Activated CD8-positive, alpha-beta memory T cell treated with anti-CD3 and anti-CD28 coated beads for 48 hours (primary cell): Measurements from ENCODE around the gene ZNF546.
A peak's percentile ranks its signal among the peaks of the same experiment; 100 is the strongest.
"Not testable (repeated sequence)": the region's sequence is repeated elsewhere in the genome, so short reads cannot be mapped to it uniquely, and the experiment has no call there.

Experiments
- DNase-seq, 3 experiments: peaks; one replicate each; pipeline ENCODE4 v3.0.0-alpha.2; 2020; ENCODE audit warnings: low read depth in 2 of 3, low spot score in 2 of 3

Gene ZNF546

GRCh38 chr19:39983695-39984300 lies 13.1 kb upstream of the ZNF546 start:
- no peak for DNase-seq

- DNase-seq = no peak
Observed at GRCh38 chr19:39986643-39987042, 10.2 kb upstream of the ZNF546 start.

GRCh38 chr19:39987167-39987566 lies 9.7 kb upstream of the ZNF546 start:
- DNase-seq = no peak

GRCh38 chr19:39987596-39987995 lies 9.3 kb upstream of the ZNF546 start:
- DNase-seq = no peak

GRCh38 chr19:39993605-39994004 lies 3.3 kb upstream of the ZNF546 start:
- no peak for DNase-seq

- DNase-seq = no peak
Observed at GRCh38 chr19:39994361-39994760, 2.5 kb upstream of the ZNF546 start.

- DNase-seq = no peak
Observed at GRCh38 chr19:39995794-39996193, 1.1 kb upstream of the ZNF546 start.

- peak in 1 of 3 experiments; percentile 32 for DNase-seq
Observed at GRCh38 chr19:39996218-39996810, 546 bp upstream of the ZNF546 start.

GRCh38 chr19:39997638-39998216 lies 867 bp downstream of the ZNF546 start:
- no peak for DNase-seq

GRCh38 chr19:39998501-39998900 lies 1.6 kb downstream of the ZNF546 start:
- no peak for DNase-seq

- no peak for DNase-seq
Observed at GRCh38 chr19:40005691-40006272, 8.9 kb downstream of the ZNF546 start.

GRCh38 chr19:40006273-40006691 lies 9.4 kb downstream of the ZNF546 start:
- DNase-seq = no peak

GRCh38 chr19:40009674-40010073 lies 12.8 kb downstream of the ZNF546 start:
- no peak for DNase-seq

GRCh38 chr19:40013991-40014390 lies 17.1 kb downstream of the ZNF546 start:
- DNase-seq = no peak

GRCh38 chr19:40023969-40024368 lies 27.1 kb downstream of the ZNF546 start:
- DNase-seq = no peak

- DNase-seq = no peak
Observed at GRCh38 chr19:40025938-40026596, 29.2 kb downstream of the ZNF546 start.

GRCh38 chr19:40026597-40026970 lies 29.7 kb downstream of the ZNF546 start:
- no peak for DNase-seq

- DNase-seq = no peak
Observed at GRCh38 chr19:40033989-40034560, 37.2 kb downstream of the ZNF546 start.

- no peak for DNase-seq
Observed at GRCh38 chr19:40035996-40036395, 39.1 kb downstream of the ZNF546 start.

GRCh38 chr19:40038047-40038446 lies 41.2 kb downstream of the ZNF546 start:
- not testable (repeated sequence) for DNase-seq

GRCh38 chr19:40041718-40042117 lies 44.9 kb downstream of the ZNF546 start:
- not testable (repeated sequence) for DNase-seq

GRCh38 chr19:40053491-40053890 lies 56.6 kb downstream of the ZNF546 start:
- no peak for DNase-seq
